Stimulated activated effector memory CD8-positive, alpha-beta T cell treated with anti-CD3 and anti-CD28 coated beads, Interleukin-12 subunit alpha, Interleukin-12 subunit beta, amount 100 ng/mL, for 72 hours (primary cell): ENCODE data around the gene MAP1A.

Experiments
- ATAC-seq: fragments of 150-1000 bp; cut with Tn5 transposase; 2 replicates; pipeline ENCODE4 v1.10.0; 2021
- DNase-seq, 2 donors: peaks; one replicate each; pipeline ENCODE4 v3.0.0; 2021 to 2022; ENCODE audit warnings: low spot score in 2 of 2
- H3K27ac Mint-ChIP-seq: one replicate; pipeline ENCODE4 v1.8.0; 2022; ENCODE audit warnings: mild to moderate bottlenecking, mixed read lengths
- H3K36me3 Mint-ChIP-seq: one replicate; pipeline ENCODE4 v1.8.0; 2022; ENCODE audit warnings: mild to moderate bottlenecking, mixed read lengths
- H3K4me1 Mint-ChIP-seq: one replicate; pipeline ENCODE4 v1.8.0; 2022; ENCODE audit warnings: mixed read lengths
- H3K4me3 Mint-ChIP-seq: one replicate; pipeline ENCODE4 v1.8.0; 2022; ENCODE audit warnings: mild to moderate bottlenecking, mixed read lengths
- H3K9me3 Mint-ChIP-seq: one replicate; pipeline ENCODE4 v1.8.0; 2022; ENCODE audit warnings: mixed read lengths

Gene MAP1A

GRCh38 chr15:43517354-43518196 lies at the start of gene MAP1A:
TSS of gene MAP1A (plus strand) at chr15:43517608. CDS start at chr15:43521474, 3,866 bp downstream.
- DNase-seq (no peak), ATAC-seq (no peak)
- Mint-ChIP-seq H3K4me3 (peak within 1 kb of the TSS; percentile 37), H3K9me3 (no peaks in the 10 kb centered on the region), H3K27ac (peak within 1 kb of the TSS; percentile 82), H3K4me1 (peaks cover 25% of the 10 kb centered on the region), H3K36me3 (no peaks in the 10 kb centered on the region)

GRCh38 chr15:43469867-43470266 lies 47.5 kb upstream of the MAP1A start:
- Mint-ChIP-seq H3K36me3 (peaks cover 84% of the 10 kb centered on the region), H3K4me1 (peaks cover 15% of the 10 kb centered on the region), H3K27ac (peak overlapping the region; percentile 69), H3K9me3 (no peaks in the 10 kb centered on the region), H3K4me3 (no peak overlapping the region)
- ATAC-seq (peak; percentile 96), DNase-seq (no peak)

GRCh38 chr15:43471975-43472374 lies 45.4 kb upstream of the MAP1A start:
- peaks cover 87% of the 10 kb centered on the region for H3K36me3 Mint-ChIP-seq
- H3K27ac Mint-ChIP-seq = no peak overlapping the region
- DNase-seq = no peak
- ATAC-seq = no peak
- no peak overlapping the region for H3K4me3 Mint-ChIP-seq
- H3K4me1 Mint-ChIP-seq = peaks cover 15% of the 10 kb centered on the region
- H3K9me3 Mint-ChIP-seq = no peaks in the 10 kb centered on the region

- peaks cover 87% of the 10 kb centered on the region for H3K36me3 Mint-ChIP-seq
- H3K4me3 Mint-ChIP-seq = no peak overlapping the region
- no peak overlapping the region for H3K27ac Mint-ChIP-seq
- ATAC-seq (no peak), DNase-seq (peak in 1 of 2 donors; percentile 40)
- H3K9me3 Mint-ChIP-seq = no peaks in the 10 kb centered on the region
- H3K4me1 Mint-ChIP-seq = peaks cover 15% of the 10 kb centered on the region
Measured at GRCh38 chr15:43473885-43474284, 43.5 kb upstream of the MAP1A start.

DNA sequence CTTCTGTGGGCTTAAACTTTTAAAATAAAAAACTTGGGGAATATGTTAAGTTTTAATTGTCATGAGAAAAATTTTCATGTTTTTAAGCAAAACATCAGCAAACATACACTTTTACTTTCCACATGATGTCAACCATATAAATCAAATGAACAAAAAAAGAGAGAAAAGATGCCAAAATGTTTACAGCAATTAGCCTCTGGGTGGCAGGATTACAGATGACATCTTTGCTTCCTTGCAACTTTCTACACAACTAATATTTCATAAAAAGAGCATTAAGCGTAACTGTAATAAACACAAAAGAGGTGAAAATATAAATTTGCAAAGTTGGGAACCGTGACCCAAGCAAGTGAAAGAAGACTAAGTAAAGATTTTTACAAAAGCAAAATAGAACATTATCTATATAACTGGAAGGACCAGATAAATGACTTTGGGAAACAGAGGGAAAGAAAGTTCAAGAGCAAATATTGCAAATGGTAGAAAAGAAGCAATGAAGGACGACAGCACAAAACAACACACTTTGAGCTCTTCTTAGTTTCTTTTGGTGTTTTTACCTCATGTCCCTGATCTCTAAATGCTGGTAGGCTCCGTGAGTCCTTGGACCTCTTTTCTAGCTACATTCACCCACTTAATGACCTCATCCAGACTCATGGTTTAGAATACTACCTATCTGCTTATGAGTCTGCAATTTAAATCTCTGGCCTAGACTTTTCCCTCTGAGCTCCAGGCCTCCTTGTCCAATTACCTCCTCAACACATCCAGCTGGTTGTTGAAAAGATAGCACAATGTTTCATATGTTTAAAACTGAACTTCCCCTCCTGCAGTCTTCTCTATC lies 33.9 kb upstream of the MAP1A start:
- H3K4me3 Mint-ChIP-seq = no peak overlapping the region
- peaks cover 75% of the 10 kb centered on the region for H3K36me3 Mint-ChIP-seq
- H3K4me1 Mint-ChIP-seq = peaks cover 9% of the 10 kb centered on the region
- H3K9me3 Mint-ChIP-seq = no peaks in the 10 kb centered on the region
- ATAC-seq = no peak
- no peak for DNase-seq
- H3K27ac Mint-ChIP-seq = no peak overlapping the region

GRCh38 chr15:43484455-43484854 lies 33.0 kb upstream of the MAP1A start:
- Mint-ChIP-seq H3K27ac (no peak overlapping the region), H3K4me1 (peaks cover 17% of the 10 kb centered on the region), H3K36me3 (peaks cover 73% of the 10 kb centered on the region), H3K4me3 (no peak overlapping the region), H3K9me3 (no peaks in the 10 kb centered on the region)
- no peak for DNase-seq
- no peak for ATAC-seq

DNA sequence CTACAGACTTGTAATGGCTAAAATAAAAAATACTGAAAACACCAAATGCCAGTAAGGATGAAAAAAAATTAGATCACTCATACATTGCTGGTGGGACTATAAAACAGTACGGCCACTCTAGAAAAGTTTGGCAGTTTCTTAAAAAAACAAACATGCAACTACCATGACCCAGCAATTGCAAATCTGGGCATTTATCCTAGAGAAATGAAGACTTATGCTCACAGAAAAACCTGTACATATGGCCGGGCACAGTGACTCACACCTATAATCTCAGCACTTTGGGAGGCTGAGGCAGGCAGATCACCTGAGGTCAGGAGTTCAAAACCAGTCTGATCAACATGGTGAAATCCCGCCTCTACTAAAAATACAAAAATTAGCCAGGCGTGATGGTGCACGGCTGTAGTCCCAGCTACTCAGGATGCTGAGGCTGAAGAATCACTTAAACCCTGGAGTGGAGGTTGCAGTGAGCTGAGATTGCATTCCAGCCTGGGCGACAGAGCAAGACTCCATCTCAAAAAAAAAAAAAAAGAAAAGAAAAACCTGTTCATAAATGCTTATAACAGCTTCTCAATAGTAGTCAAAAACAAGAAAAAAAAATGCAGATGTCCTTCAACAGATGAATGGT lies 30.0 kb upstream of the MAP1A start:
- DNase-seq (no peak), ATAC-seq (no peak)
- H3K9me3 Mint-ChIP-seq = no peaks in the 10 kb centered on the region
- no peak overlapping the region for H3K27ac Mint-ChIP-seq
- H3K4me1 Mint-ChIP-seq = peaks cover 27% of the 10 kb centered on the region
- peaks cover 68% of the 10 kb centered on the region for H3K36me3 Mint-ChIP-seq
- H3K4me3 Mint-ChIP-seq = no peak overlapping the region

DNA sequence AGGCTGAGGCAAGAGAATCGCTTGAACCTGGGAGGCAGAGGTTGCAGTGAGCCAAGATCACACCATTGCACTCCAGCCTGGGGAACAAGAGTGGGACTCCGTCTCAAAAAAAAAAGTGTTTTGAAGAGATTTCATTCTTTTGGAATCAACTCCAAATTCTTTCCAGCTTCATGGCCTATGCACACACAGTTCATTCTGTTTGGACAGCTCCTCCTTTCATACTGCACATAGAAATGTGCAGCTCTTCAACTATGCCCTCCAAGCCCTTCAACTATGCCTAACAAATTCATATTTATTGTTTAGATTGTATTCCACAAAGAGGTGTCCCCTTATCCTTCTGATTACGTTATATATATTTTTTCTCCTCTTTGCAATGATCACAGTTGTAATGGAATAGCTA lies 28.6 kb upstream of the MAP1A start:
- peak overlapping the region; percentile 8 for H3K27ac Mint-ChIP-seq
- ATAC-seq (no peak), DNase-seq (no peak)
- H3K36me3 Mint-ChIP-seq = peaks cover 70% of the 10 kb centered on the region
- H3K4me3 Mint-ChIP-seq = no peak overlapping the region
- no peaks in the 10 kb centered on the region for H3K9me3 Mint-ChIP-seq
- peaks cover 39% of the 10 kb centered on the region for H3K4me1 Mint-ChIP-seq

DNA sequence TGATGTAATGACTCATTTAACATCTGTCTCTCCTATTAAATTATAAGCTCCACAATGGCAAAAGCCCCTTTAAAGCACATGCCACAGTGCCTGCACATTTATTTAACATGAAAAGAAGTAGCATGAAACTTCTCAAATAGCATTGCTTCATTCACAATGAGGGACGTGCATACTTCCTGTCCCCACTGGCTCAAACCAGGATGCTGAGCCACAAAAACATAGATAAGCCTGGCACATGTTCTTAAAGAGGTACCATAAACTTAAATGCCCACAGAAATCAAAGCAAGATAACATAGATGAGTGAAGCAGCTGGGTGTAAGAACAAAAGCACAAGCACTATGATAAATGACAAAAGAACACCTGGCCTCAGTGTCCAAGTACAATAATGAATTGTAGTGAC lies 28.2 kb upstream of the MAP1A start:
- Mint-ChIP-seq H3K36me3 (peaks cover 70% of the 10 kb centered on the region), H3K4me1 (peaks cover 37% of the 10 kb centered on the region), H3K4me3 (no peak overlapping the region), H3K27ac (no peak overlapping the region), H3K9me3 (no peaks in the 10 kb centered on the region)
- ATAC-seq = no peak
- no peak for DNase-seq

DNA sequence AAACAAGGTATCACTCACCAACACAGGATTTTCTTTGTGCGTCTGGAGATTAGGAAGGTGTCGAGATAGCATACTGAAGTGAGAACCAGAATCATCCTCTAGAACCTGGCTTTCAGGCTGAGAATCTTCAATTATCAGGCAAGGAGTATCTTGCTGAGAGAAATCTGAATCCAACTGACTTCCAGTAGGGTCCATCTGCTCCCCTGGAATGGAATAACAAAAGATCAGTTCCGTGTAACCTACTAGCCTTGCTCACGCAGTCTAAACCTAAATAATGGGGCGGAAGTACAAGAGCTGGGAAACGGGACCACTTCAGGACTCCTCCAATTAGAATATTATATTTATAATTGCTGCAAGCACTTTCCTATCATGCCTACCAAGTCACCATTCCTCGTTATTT lies 25.1 kb upstream of the MAP1A start:
- peak overlapping the region; percentile 98 for H3K27ac Mint-ChIP-seq
- peaks cover 45% of the 10 kb centered on the region for H3K36me3 Mint-ChIP-seq
- peaks cover 32% of the 10 kb centered on the region for H3K4me1 Mint-ChIP-seq
- DNase-seq (no peak), ATAC-seq (no peak)
- peak overlapping the region; percentile 96 for H3K4me3 Mint-ChIP-seq
- no peaks in the 10 kb centered on the region for H3K9me3 Mint-ChIP-seq

DNA sequence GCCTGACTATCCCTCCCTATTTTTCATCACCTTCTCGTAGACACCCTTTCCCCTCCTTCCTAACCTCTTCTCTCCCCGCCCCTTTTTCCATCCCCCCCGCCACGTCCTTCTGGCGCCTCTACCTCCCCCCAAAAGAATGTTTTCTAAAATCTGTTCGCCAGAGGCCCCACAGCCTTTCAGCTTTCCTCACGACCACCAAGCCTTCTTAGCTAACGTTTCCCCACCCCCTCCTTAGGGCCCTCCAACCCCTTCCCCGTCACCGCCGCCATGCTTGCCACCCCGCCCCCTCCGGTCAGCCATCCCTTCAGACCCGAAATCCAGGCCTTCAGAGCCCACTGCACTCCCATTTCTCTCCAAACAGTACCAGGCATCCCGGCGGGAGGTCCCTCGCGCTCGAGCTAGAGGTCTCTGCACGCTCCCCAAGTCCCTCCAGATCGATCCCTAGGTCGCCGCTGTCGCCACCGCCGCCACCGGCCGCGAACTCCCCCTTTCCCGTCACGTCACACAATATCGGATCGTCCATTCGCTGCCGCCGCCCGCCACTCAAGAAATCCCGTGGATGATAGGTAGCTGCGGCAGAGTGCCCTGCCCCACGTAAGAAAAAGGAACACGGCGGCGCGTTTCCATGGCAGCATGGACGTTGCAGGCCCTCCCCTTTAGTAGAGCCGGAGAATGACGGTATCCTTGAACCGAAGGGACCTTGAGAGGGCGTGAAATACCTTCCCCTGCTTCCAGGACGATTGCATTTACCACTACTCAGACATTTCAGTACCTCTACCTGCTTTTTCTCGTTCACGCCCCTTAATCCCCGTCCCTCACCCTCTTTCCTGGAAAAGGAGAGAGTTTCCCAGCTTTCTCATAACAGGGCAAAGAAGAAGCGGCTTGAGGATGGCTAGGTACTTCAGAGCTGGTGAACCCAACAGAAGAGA lies 24.5 kb upstream of the MAP1A start, which contains the start of gene TP53BP1:
Gene TP53BP1 (minus strand): TSS at position 484 of the 929 bp plus-strand sequence. CDS start 113 bp downstream, at position 371.
- Mint-ChIP-seq H3K4me3 (peak within 1 kb of the TSS; percentile 96), H3K4me1 (peaks cover 32% of the 10 kb centered on the region), H3K27ac (peak within 1 kb of the TSS; percentile 98), H3K36me3 (peaks cover 40% of the 10 kb centered on the region), H3K9me3 (no peaks in the 10 kb centered on the region)
- ATAC-seq (peak; percentile 99), DNase-seq (peak; percentile 83 to 96)

GRCh38 chr15:43493703-43494472 lies 23.5 kb upstream of the MAP1A start:
- Mint-ChIP-seq H3K4me3 (peak overlapping the region; percentile 96), H3K27ac (peak overlapping the region; percentile 98), H3K4me1 (peaks cover 30% of the 10 kb centered on the region), H3K9me3 (no peaks in the 10 kb centered on the region), H3K36me3 (peaks cover 32% of the 10 kb centered on the region)
- DNase-seq (no peak), ATAC-seq (no peak)

DNA sequence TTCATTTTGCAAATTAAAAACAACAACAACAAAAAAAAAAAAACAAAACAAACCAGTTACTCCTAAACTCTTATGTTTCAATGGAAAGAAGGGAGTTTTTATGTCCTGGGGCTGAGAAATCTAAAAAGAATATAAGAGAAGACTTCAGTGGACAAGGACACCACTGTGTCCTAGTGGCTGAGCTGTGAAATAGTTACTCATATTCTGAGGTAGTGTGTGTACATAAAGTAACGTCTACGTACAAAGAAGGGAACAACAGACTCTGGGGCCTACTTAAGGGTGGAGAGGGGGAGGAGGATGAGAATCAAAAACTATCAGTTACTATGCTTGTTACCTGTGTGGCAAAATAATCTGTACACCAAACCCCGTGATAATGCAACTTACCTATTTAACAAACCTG lies 18.4 kb upstream of the MAP1A start:
- no peaks in the 10 kb centered on the region for H3K36me3 Mint-ChIP-seq

DNA sequence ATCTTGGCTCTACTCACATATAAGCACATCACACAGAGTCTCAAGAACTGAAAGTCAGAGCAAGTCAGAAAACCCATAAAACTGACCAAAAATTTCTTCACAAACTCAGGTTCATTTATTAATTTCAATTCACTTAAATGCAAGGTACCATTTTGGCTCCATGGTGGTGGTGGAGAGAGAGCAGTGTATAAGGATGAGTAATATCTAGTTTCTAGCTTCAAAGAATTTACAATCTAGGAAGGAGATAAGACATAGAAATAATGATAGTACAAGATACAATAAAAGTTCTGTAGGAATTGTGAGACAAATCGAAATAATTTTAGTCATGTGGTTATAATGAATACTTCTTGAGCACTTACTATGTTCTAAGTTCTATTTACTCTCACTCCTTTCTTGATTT lies 17.8 kb upstream of the MAP1A start:
- Mint-ChIP-seq H3K27ac (no peak overlapping the region), H3K4me1 (no peaks in the 10 kb centered on the region), H3K4me3 (no peak overlapping the region), H3K9me3 (no peaks in the 10 kb centered on the region), H3K36me3 (no peaks in the 10 kb centered on the region)
- ATAC-seq (no peak), DNase-seq (no peak)

More for the DNA sequence above, 18.4 kb upstream of the MAP1A start:
- no peaks in the 10 kb centered on the region for H3K9me3 Mint-ChIP-seq
- no peak overlapping the region for H3K4me3 Mint-ChIP-seq
- no peak overlapping the region for H3K27ac Mint-ChIP-seq
- no peak for DNase-seq
- ATAC-seq = no peak
- H3K4me1 Mint-ChIP-seq = peaks cover under 1% of the 10 kb centered on the region
